ENCODE results near the gene SRPK2. TPM values are rescaled to one million over a fixed set of nuclear protein-coding genes. Genes with fewer than 3 reads are reported as not detected.

SRPK2 gene
- total RNA-seq, 4 donors from 2014 or later, result 61.7 to 89.1 (median 78.4) TPM

DNA sequence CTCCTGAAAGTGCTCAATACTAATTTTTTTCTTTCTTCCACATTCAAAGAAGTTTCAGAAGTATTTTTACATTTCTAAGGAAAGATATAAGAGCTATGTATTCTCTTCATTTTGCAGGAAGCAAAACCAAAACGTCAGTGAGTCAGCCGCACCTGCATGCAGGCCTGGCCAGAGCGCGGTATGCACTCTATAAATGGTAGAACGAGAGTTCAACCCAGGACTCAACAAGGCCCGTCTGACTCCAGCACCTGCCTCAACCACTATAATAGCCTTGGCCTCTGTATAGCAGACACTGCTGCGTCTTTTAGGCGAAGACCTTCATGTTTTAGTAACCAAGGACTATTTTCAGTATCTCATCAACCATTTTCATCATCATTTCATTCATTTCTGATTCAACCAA lies 261.5 kb downstream of the SRPK2 start:
- WGBS, result 71% methylated on average over 8 of the region's 8 CpGs
- Histone ChIP-seq H3K9me3 (no peaks in the 10 kb centered on the region), H3K27me3 (no peaks in the 10 kb centered on the region), H3K36me3 (peaks cover 52% of the 10 kb centered on the region), H3K27ac (no peak overlapping the region), H3K4me1 (no peaks in the 10 kb centered on the region), H3K4me3 (no peak overlapping the region)
- no peak for DNase-seq (ENCODE audit: low spot score in 2 of 2)
- TF ChIP-seq POLR2A (IDR thresholded peaks at IDR 0.05) (no peak), EP300 (IDR thresholded peaks at IDR 0.05) (no peak), POLR2AphosphoS5 (IDR thresholded peaks at IDR 0.05) (no peak)
- TF ChIP-seq, protein P1, sequence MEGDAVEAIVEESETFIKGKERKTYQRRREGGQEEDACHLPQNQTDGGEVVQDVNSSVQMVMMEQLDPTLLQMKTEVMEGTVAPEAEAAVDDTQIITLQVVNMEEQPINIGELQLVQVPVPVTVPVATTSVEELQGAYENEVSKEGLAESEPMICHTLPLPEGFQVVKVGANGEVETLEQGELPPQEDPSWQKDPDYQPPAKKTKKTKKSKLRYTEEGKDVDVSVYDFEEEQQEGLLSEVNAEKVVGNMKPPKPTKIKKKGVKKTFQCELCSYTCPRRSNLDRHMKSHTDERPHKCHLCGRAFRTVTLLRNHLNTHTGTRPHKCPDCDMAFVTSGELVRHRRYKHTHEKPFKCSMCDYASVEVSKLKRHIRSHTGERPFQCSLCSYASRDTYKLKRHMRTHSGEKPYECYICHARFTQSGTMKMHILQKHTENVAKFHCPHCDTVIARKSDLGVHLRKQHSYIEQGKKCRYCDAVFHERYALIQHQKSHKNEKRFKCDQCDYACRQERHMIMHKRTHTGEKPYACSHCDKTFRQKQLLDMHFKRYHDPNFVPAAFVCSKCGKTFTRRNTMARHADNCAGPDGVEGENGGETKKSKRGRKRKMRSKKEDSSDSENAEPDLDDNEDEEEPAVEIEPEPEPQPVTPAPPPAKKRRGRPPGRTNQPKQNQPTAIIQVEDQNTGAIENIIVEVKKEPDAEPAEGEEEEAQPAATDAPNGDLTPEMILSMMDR (IDR thresholded peaks at IDR 0.05), result no peak

- H3K36me3 ChIP-seq, result peaks cover 46% of the 10 kb centered on the region
- 82% methylated on average over 4 of the region's 4 CpGs for WGBS
- no peaks in the 10 kb centered on the region for H3K27me3 ChIP-seq
- H3K4me1 ChIP-seq, result no peaks in the 10 kb centered on the region
- H3K27ac ChIP-seq, result no peak overlapping the region
- DNase-seq (ENCODE audit: low spot score in 2 of 2), result no peak
- TF ChIP-seq POLR2A (IDR thresholded peaks at IDR 0.05) (no peak), EP300 (IDR thresholded peaks at IDR 0.05) (no peak), POLR2AphosphoS5 (IDR thresholded peaks at IDR 0.05) (no peak)
- TF ChIP-seq, protein P1 (IDR thresholded peaks at IDR 0.05), result no peak
- H3K4me3 ChIP-seq, result no peak overlapping the region
- no peaks in the 10 kb centered on the region for H3K9me3 ChIP-seq
Measured at GRCh38 chr7:105126436-105126975, 262.2 kb downstream of the SRPK2 start.

DNA sequence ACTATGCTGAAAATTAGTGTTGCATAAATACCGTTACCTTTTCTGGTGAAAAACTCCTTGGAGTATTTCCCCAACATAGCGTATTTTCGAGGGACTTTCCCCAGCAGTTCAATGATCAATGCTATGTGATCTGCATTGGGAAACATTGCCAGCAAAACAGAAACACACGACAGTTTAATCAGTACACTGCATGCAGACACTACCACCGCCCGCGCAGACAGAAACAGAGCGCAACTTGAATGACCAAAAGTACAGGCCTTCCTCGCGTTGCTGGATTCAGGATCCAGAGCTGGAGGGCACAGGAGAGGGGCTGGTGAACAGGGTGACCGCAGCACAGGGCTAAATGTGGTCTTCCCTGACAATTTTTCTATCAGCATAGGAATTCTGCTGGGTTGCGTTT lies 263.0 kb downstream of the SRPK2 start:
- WGBS, result 96% methylated on average over 12 of the region's 12 CpGs

GRCh38 chr7:105122619-105123018 lies 266.1 kb downstream of the SRPK2 start:
- Histone ChIP-seq H3K36me3 (peaks cover 43% of the 10 kb centered on the region), H3K27ac (no peak overlapping the region), H3K9me3 (no peaks in the 10 kb centered on the region), H3K27me3 (no peaks in the 10 kb centered on the region), H3K4me1 (no peaks in the 10 kb centered on the region), H3K4me3 (no peak overlapping the region)
- no peak for DNase-seq (ENCODE audit: low spot score in 2 of 2)
- 78% methylated on average over 8 of the region's 8 CpGs for WGBS
- no peak for TF ChIP-seq POLR2AphosphoS5 (IDR thresholded peaks at IDR 0.05)
- TF ChIP-seq, protein P1 (IDR thresholded peaks at IDR 0.05), result no peak
- TF ChIP-seq POLR2A (IDR thresholded peaks at IDR 0.05), result no peak
- no peak for TF ChIP-seq EP300 (IDR thresholded peaks at IDR 0.05)

More for the DNA sequence above, 263.0 kb downstream of the SRPK2 start:
- DNase-seq (ENCODE audit: low spot score in 2 of 2), result no peak
- H3K36me3 ChIP-seq, result peaks cover 40% of the 10 kb centered on the region
- no peak overlapping the region for H3K4me3 ChIP-seq
- H3K27me3 ChIP-seq, result no peaks in the 10 kb centered on the region
- H3K9me3 ChIP-seq, result no peaks in the 10 kb centered on the region
- TF ChIP-seq, protein P1 (IDR thresholded peaks at IDR 0.05), result no peak
- no peak for TF ChIP-seq EP300 (IDR thresholded peaks at IDR 0.05)
- TF ChIP-seq POLR2A (IDR thresholded peaks at IDR 0.05), result no peak
- no peak for TF ChIP-seq POLR2AphosphoS5 (IDR thresholded peaks at IDR 0.05)
- H3K4me1 ChIP-seq, result no peaks in the 10 kb centered on the region
- H3K27ac ChIP-seq, result no peak overlapping the region

DNA sequence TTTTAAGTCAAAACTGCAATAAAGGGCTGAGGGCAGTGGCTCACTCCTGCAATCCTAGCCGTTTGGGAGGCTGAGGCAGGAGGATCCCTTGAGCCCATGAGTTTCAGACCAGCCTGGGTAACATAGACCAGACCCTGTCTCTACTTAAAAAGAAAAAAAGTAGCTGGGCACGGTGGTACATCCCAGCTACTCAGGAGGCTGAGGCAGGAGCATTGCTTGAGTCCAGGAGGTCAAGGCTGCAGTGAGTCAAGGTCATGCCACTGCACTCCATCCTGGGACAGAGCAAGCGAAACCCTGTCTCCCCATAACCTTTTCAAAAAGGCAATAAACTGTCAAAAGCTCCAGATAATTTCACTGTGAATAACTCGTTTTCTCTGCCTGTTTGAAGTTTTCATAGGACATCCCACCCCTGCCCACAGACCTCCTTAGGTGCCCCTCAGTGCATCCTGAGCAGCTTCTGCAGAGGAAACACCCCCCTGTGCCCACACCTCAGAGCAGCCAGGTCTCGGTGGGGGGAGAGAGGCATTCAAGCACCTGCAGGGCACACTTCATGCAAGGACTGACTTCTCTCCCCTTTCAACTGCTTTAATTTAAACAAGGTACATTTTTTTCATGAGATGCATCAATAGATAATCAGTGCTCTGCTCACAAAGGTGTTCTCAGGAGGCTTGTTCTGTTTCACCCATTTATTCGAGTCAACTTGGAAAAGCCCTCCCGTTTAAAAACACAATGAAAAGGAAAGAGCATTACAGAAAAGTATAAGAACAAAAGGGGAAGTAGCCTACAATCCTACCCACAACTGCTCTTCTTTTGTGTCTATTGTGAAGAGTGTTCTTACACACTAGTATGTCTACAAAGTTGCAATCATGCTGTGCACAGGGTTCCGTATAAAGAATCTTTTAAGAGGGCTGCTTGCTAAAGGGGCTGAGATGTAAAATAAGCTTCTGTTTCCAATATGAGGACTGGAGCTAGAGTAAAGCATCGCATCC lies 269.8 kb downstream of the SRPK2 start:
- no peaks in the 10 kb centered on the region for H3K4me1 ChIP-seq
- WGBS, result 81% methylated on average over 9 of the region's 9 CpGs
- H3K36me3 ChIP-seq, result peaks cover 44% of the 10 kb centered on the region

More for the DNA sequence above, 269.8 kb downstream of the SRPK2 start:
- no peak overlapping the region for H3K4me3 ChIP-seq
- no peaks in the 10 kb centered on the region for H3K9me3 ChIP-seq
- no peak for DNase-seq (ENCODE audit: low spot score in 2 of 2)
- no peak overlapping the region for H3K27ac ChIP-seq
- TF ChIP-seq EP300 (IDR thresholded peaks at IDR 0.05), result no peak
- TF ChIP-seq, protein P1 (IDR thresholded peaks at IDR 0.05), result no peak
- TF ChIP-seq POLR2AphosphoS5 (IDR thresholded peaks at IDR 0.05), result no peak
- TF ChIP-seq POLR2A (IDR thresholded peaks at IDR 0.05), result no peak
- no peaks in the 10 kb centered on the region for H3K27me3 ChIP-seq

All from suprapubic skin (tissue), 4 donors.